Peyer's patch (tissue), 4 donors: ENCODE results near the gene PTPRE. TPM values are rescaled to one million over a fixed set of nuclear protein-coding genes. Genes with fewer than 3 reads are reported as not detected.

Experiments used
- DNase-seq, 3 donors: peaks; one replicate each; pipeline ENCODE4 v3.0.0-alpha.2; 2017 to 2019
- H3K27ac ChIP-seq, 4 donors: fragments of 200-600 bp; sonication (generic); one replicate each; pipeline ENCODE4 v1.5.1; 2016 to 2019
- H3K27me3 ChIP-seq, 2 donors: fragments of 200-600 bp; sonication (generic); one replicate each; pipeline ENCODE4 v1.5.1; 2019
- H3K36me3 ChIP-seq, 3 donors: fragments of 200-600 bp; sonication (generic); one replicate each; pipeline ENCODE4 v1.5.1; 2016 to 2019
- H3K4me1 ChIP-seq, 4 donors: fragments of 200-600 bp; sonication (generic); one replicate each; pipeline ENCODE4 v1.5.1; 2016 to 2019
- H3K4me3 ChIP-seq, 4 donors: fragments of 200-600 bp; sonication (generic); 1 replicate in 3 of 4; 2 replicates in 1 of 4; pipeline ENCODE4 v1.5.1; 2016 to 2019; ENCODE audit warnings: mild to moderate bottlenecking in 1 of 4
- H3K9me3 ChIP-seq, 4 donors: fragments of 200-600 bp; sonication (generic); one replicate each; pipeline ENCODE4 v1.5.1; 2016 to 2019; ENCODE audit warnings: mild to moderate bottlenecking in 1 of 4
- CTCF ChIP-seq, 6 experiments: fragments of 450-650 bp in 4 of 6; fragments of 200-600 bp in 2 of 6; sonication (generic) in 1 of 6; IDR thresholded peaks; one replicate each; pipeline ENCODE4 v1.5.1; 2017 to 2019; ENCODE audit warnings: antibody characterized with exemption in 6 of 6, mild to moderate bottlenecking in 3 of 6, moderate library complexity in 1 of 6
- POLR2A ChIP-seq, 2 donors: fragments of 450-650 bp; IDR thresholded peaks; one replicate each; pipeline ENCODE4 v1.5.1; 2017; ENCODE audit warnings: antibody characterized with exemption in 2 of 2, mild to moderate bottlenecking in 2 of 2, moderate library complexity in 2 of 2
- total RNA-seq, 4 donors: library from RNA; depleted of rRNA; stranded (reverse); fragments of >200 nt; gene quantifications; one replicate each; pipeline ENCODE4 v1.1.0, GENCODE V29; 2016

Gene PTPRE
- total RNA-seq, 4 donors from 2014 or later, result 24.0 to 48.7 (median 35.4) TPM

DNA sequence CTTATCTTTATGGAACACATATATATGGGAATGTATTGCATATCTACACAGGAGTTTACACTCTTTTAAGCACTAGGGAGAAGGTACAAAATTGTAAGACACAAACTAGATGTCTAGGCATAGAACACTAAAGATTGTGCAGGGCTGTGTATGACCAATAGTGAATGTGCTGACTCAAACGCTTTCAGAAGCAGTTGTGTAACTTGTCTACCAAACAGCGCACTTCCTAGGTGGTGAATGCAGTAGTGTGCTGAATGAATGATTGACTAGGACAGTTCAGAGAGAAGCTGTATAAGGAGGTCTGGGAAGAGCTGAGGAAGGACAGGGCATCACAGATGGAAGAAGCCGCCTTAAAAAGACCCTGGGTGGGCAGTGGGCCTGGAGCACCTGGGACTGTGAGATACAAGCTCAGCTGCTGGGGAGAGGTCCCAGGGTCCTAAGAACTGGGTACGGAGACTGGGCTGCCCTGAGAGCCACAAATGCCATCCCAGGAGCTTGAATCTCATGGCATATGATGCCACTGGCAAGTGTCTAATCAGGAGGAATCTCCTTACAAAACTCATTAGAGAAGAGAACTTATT, 28.3 kb upstream of the PTPRE start:
- peak in 2 of 3 donors; percentile 9 to 44 for DNase-seq
- H3K36me3 ChIP-seq, result peaks cover 0 to 19% (median 0%) of the 10 kb centered on the region in 3 donors

DNA sequence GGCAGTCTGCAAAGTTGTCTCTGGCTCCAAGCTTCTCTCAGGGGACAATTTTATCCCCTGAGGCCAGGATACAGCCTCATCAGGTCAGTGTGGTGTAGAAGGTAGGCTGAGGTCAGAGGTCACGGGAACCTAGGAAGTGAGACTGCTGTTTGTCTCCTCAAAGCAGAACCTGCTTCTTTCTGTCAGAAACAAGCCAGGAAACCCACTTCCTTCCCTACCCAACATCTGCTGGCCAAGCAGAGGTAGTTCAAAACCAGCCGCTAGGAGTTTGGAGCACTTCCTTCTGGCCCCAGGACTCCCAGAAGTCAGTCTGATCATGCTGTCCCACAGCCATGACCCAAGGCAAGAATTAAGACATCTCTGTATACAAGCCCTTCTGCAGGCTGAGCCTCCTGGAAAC, 26.3 kb upstream of the PTPRE start:
- Histone ChIP-seq H3K27me3 (no peaks in the 10 kb centered on the region), H3K4me1 (peaks cover 4 to 53% (median 11%) of the 10 kb centered on the region in 4 donors), H3K4me3 (no peak overlapping the region), H3K9me3 (no peaks in the 10 kb centered on the region), H3K27ac (peak overlapping the region; percentile 10 to 72 (median 41)), H3K36me3 (peaks cover 0 to 27% (median 0%) of the 10 kb centered on the region in 3 donors)
- TF ChIP-seq CTCF (IDR thresholded peaks at IDR 0.05), result no peak
- no peak for TF ChIP-seq POLR2A (IDR thresholded peaks at IDR 0.05)
- DNase-seq, result peak in 2 of 3 donors; percentile 30 to 52

More for the DNA sequence above, 28.3 kb upstream of the PTPRE start:
- no peak for TF ChIP-seq CTCF (IDR thresholded peaks at IDR 0.05)
- no peak for TF ChIP-seq POLR2A (IDR thresholded peaks at IDR 0.05)
- Histone ChIP-seq H3K9me3 (no peaks in the 10 kb centered on the region), H3K27ac (no peak overlapping the region), H3K4me3 (no peak overlapping the region), H3K4me1 (peaks cover 4 to 39% (median 11%) of the 10 kb centered on the region in 4 donors), H3K27me3 (no peaks in the 10 kb centered on the region)

DNA sequence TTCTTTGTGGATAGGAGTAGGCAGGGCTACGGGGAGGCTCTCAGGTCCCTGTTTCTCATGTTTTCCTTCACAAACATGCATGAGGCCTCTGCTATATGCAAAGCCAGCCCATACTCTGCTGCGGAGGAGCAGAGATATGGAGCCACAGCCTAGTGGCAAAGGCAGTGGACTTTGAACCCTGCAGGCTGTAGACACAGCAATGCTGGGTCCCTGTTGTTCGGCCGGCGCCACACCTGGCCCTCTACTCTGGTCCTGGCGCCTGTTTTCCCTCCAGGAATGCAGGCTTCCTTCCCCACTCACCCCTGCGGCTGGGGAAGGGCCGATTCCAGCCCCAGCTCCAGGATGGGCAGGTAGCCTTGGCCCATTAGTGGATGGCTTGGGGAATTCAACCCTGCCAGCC, 25.6 kb upstream of the PTPRE start:
- H3K9me3 ChIP-seq, result no peaks in the 10 kb centered on the region
- peak overlapping the region in 1 of 4 donors; percentile 6 for H3K4me3 ChIP-seq
- peak overlapping the region; percentile 10 to 72 (median 41) for H3K27ac ChIP-seq
- H3K36me3 ChIP-seq, result peaks cover 0 to 27% (median 0%) of the 10 kb centered on the region in 3 donors
- H3K27me3 ChIP-seq, result no peaks in the 10 kb centered on the region
- peak; percentile 6 to 78 (median 76) for DNase-seq
- peaks cover 4 to 60% (median 11%) of the 10 kb centered on the region in 4 donors for H3K4me1 ChIP-seq
- TF ChIP-seq POLR2A (IDR thresholded peaks at IDR 0.05), result no peak
- no peak for TF ChIP-seq CTCF (IDR thresholded peaks at IDR 0.05)

GRCh38 chr10:127882391-127882790, 24.5 kb upstream of the PTPRE start:
- no peaks in the 10 kb centered on the region for H3K9me3 ChIP-seq
- H3K27me3 ChIP-seq, result no peaks in the 10 kb centered on the region
- peaks cover 8 to 69% (median 11%) of the 10 kb centered on the region in 4 donors for H3K4me1 ChIP-seq
- H3K4me3 ChIP-seq, result no peak overlapping the region
- TF ChIP-seq POLR2A (IDR thresholded peaks at IDR 0.05), result no peak
- no peak for TF ChIP-seq CTCF (IDR thresholded peaks at IDR 0.05)
- H3K36me3 ChIP-seq, result peaks cover 0 to 27% (median 0%) of the 10 kb centered on the region in 3 donors
- peak in 1 of 3 donors; percentile 10 for DNase-seq
- H3K27ac ChIP-seq, result peak overlapping the region in 1 of 4 donors; percentile 72

DNA sequence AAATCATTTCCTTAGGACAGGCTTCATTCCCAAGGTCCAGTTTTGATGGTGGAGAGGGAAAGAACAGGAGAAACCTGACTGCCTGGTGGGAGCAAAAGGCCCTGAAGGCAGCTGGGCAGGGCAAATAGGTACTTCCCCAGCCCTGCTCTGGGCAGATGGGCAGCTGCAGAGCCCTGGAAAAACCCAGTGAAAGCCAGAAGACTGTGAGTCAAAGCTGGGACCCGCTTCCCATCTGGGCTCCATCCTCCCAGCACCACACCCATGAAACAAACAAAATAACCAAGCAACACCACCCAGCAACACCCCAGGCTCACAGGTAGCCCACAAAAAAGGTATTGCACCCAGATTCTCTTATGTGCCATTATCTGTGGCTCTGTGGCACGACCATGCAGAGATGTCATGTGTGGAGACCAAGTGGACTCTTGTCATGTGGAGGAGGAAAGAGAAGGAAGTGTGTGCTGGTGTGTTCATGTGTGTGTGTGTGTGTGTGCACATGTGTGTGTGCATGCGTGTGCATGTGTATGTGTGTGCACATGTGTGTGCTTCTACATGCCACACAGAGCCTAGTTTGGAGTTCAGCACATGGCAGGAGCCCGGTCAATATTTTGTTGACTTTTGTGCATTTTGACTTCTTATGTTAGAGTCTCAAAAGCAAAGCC, 24.0 kb upstream of the PTPRE start:
- no peaks in the 10 kb centered on the region for H3K9me3 ChIP-seq
- TF ChIP-seq CTCF (IDR thresholded peaks at IDR 0.05) (no peak), POLR2A (IDR thresholded peaks at IDR 0.05) (no peak)
- peak in 1 of 3 donors; percentile 9 for DNase-seq
- peaks cover 8 to 74% (median 11%) of the 10 kb centered on the region in 4 donors for H3K4me1 ChIP-seq
- peak overlapping the region in 1 of 4 donors; percentile 72 for H3K27ac ChIP-seq
- no peak overlapping the region for H3K4me3 ChIP-seq
- peaks cover 0 to 22% (median 0%) of the 10 kb centered on the region in 3 donors for H3K36me3 ChIP-seq
- H3K27me3 ChIP-seq, result no peaks in the 10 kb centered on the region
